Heart right ventricle (tissue), 16 donors: Measurements from ENCODE around the gene SLC25A41. TPM values are rescaled to one million over a fixed set of nuclear protein-coding genes. Genes with fewer than 3 reads are reported as not detected.
A peak's percentile ranks its signal among the peaks of the same experiment; 100 is the strongest.

Source experiments
- ATAC-seq, 8 donors: fragments of 200-7000 bp; cut with Tn5 transposase; one replicate each; pipeline ENCODE4 v1.9.1; 2020; ENCODE audit warnings: mild to moderate bottlenecking in 8 of 8, moderate library complexity in 8 of 8, moderate number of reproducible peaks in 1 of 8
- DNase-seq, 2 donors: peaks; one replicate each; pipeline ENCODE4 v3.0.0-alpha.2; 2020
- H3K27ac ChIP-seq, 10 donors: fragments of 200-600 bp; sonication (generic) in 2 of 10; one replicate each; pipeline versions ENCODE4 v1.5.0 to v1.8.0; 2020 to 2022; ENCODE audit warnings: mild to moderate bottlenecking in 3 of 10
- H3K27me3 ChIP-seq, 7 donors: fragments of 200-600 bp; one replicate each; pipeline ENCODE4 v1.8.0; 2021 to 2022; ENCODE audit warnings: mild to moderate bottlenecking in 2 of 7
- H3K36me3 ChIP-seq, 9 donors: fragments of 200-600 bp; sonication (generic) in 1 of 9; one replicate each; pipeline versions ENCODE4 v1.5.0 to v1.8.0; 2020 to 2022; ENCODE audit warnings: mild to moderate bottlenecking in 2 of 9
- H3K4me1 ChIP-seq, 9 donors: fragments of 200-600 bp; sonication (generic) in 1 of 9; one replicate each; pipeline versions ENCODE4 v1.5.0 to v1.8.0; 2020 to 2022; ENCODE audit warnings: mild to moderate bottlenecking in 4 of 9
- H3K4me3 ChIP-seq, 10 donors: fragments of 200-600 bp; sonication (generic) in 2 of 10; one replicate each; pipeline versions ENCODE4 v1.5.0 to v1.8.0; 2020 to 2022; ENCODE audit warnings: mild to moderate bottlenecking in 7 of 10, moderate library complexity in 2 of 10
- H3K9me3 ChIP-seq, 11 donors: fragments of 200-600 bp in 10 of 11; sonication (generic) in 2 of 11; one replicate each; pipeline versions ENCODE4 v1.5.0 to v1.8.0; 2013 to 2022; ENCODE audit warnings: mild to moderate bottlenecking in 2 of 11, control low read depth in 1 of 11, moderate library complexity in 1 of 11
- CTCF ChIP-seq, 9 donors: fragments of 200-600 bp; sonication (generic) in 2 of 9; IDR thresholded peaks; one replicate each; pipeline versions ENCODE4 v1.5.0 to v1.8.0; 2021 to 2022; ENCODE audit warnings: antibody characterized with exemption in 9 of 9, mild to moderate bottlenecking in 5 of 9, moderate library complexity in 1 of 9
- WGBS, 2 donors: extraction: QIAGEN DNeasy Blood & Tissue Kit; methylation state at CpG; one replicate each; pipeline ENCODE4 v1.1.7; 2013; ENCODE audit warnings: inconsistent platforms in 1 of 2; 5-methylcytosine and 5-hydroxymethylcytosine counted together
- intact Hi-C, 10 donors: fragments of 100-400 bp; cut with DNase I; formaldehyde crosslinking; loops; one replicate each; pipeline versions ENCODE4 v1.11.1 to v1.14.2; 2022
- polyA plus RNA-seq, 2 donors: library from polyadenylated mRNA; stranded (reverse); fragments of 200-250 nt; gene quantifications; one replicate each; pipeline ENCODE4 v1.2.3, GENCODE V29; 2013
- total RNA-seq, 10 donors: library from RNA; stranded (reverse); fragmentation: NEBNext Ultra II Directional in 3 of 10; extraction: Animal tissue kit (Norgen Biotek cat#: 25700) in 3 of 10; gene quantifications; one replicate each; pipeline versions ENCODE4 v1.2.1 to v1.2.4, GENCODE V29; 2021 to 2023
- donor health status: Arrhythmogenic right ventricular cardiomyopathy.
- donor health status: ischemic (EF 13 %, LVEDD 7.1; RV severe dilation, severe dysfunction).
- donor health status: healthy with polysubstance abuse.
- donor health status: DM: no; HTN: yes; CAD: no.
- donor health status: DM: no; HTN: no; CAD: no.
- donor health status: ischemic (EF 25% LVEDD 6.9; RV normal size, moderate dysfunction).
- donor health status: ischemic (EF 25% LVEDD 5.7; RV mildly dilated, moderate dysfunction).
- donor health status: healthy.
- donor health status: DM: yes; HTN: yes; CAD: no.
- donor health status: Ischemic cardiomyopathy.
- donor health status: ischemic (EF 35%, LVEDD 5.7; RV mildly dilated, moderate dysfunction).
- donor health status: nonischemic (EF 11% LVEDD 7.7; RV severe dilation, severe dysfunction).
- donor health status: DM: yes; HTN: yes; CAD: no.
- donor health status: PGD.
- donor health status: ischemic (EF 29% LVEDD 5.4; RV normal size, mild dysfunction).
- donor health status: nonischemic (EF 23%, LVEDD 6.1; RV moderate dilation, normal function).

SLC25A41 gene
- total and polyA plus RNA-seq, 12 donors, result 0.17 to 1.7 (median 0.44) TPM; not detected in 4

- intact Hi-C loops, result no loop called here
- WGBS, 2 donors, result 96 to 97% methylated on average over 40 of the region's 40 CpGs
- Histone ChIP-seq H3K4me1 (peaks cover 0 to 6% (median 0%) of the 10 kb centered on the region in 9 donors), H3K27me3 (no peaks in the 10 kb centered on the region), H3K9me3 (peaks cover 0 to 10% (median 0%) of the 10 kb centered on the region in 11 donors), H3K4me3 (no peak overlapping the region), H3K27ac (no peak overlapping the region), H3K36me3 (peaks cover 5 to 83% (median 66%) of the 10 kb centered on the region in 9 donors)
- TF ChIP-seq CTCF (IDR thresholded peaks at IDR 0.05), result no peak
- DNase-seq, result no peak
- peak in 2 of 8 donors; percentile 3 to 8 for ATAC-seq
These were observed 52.4 kb downstream of the SLC25A41 start for GRCh38 chr19:6381030-6381750.

DNA sequence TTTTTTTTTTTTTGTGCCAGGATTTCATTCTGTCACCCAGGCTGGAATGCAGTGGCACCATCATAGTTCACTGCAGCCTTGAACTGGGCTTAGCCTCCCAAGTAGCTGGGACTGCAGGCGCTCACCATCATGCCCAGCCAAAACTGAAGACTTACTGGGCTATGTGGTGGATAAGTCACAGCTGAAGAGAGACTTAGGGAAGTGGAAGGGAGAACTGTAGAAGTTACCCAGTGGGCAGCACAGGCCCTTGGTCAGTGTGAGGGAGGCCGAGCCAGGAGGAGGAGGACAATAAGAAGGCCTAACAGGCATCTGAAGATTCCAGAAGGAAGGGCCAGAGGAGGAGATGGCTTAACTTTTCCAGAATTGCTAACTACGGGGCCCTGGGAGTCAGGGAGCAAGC is 53.8 kb downstream of the SLC25A41 start:
- H3K36me3 ChIP-seq, result peaks cover 5 to 78% (median 54%) of the 10 kb centered on the region in 9 donors
- ATAC-seq (no peak), DNase-seq (no peak)
- TF ChIP-seq CTCF (IDR thresholded peaks at IDR 0.05), result no peak
- peaks cover 0 to 10% (median 0%) of the 10 kb centered on the region in 11 donors for H3K9me3 ChIP-seq
- WGBS, 2 donors, result 84 to 97% methylated on average over 3 of the region's 3 CpGs
- H3K4me1 ChIP-seq, result peaks cover 0 to 13% (median 0%) of the 10 kb centered on the region in 9 donors
- H3K27ac ChIP-seq, result no peak overlapping the region
- no peaks in the 10 kb centered on the region for H3K27me3 ChIP-seq
- intact Hi-C loops, result loop anchor here in 2 of 10 donors (10.0 kb wide), 2 partner anchors 45 to 355 kb away; partner anchors contain the start of genes GPR108 (in 1 of the 2), KHSRP (in 1 of the 2) and TRIP10 (in 1 of the 2)
- no peak overlapping the region for H3K4me3 ChIP-seq

- 88 to 92% methylated on average over 9 of the region's 9 CpGs for WGBS, 2 donors
- intact Hi-C loops, result loop anchor here in 2 of 10 donors (10.0 kb wide), 2 partner anchors 46 to 356 kb away; partner anchors contain the start of genes GPR108 (in 1 of the 2), KHSRP (in 1 of the 2) and TRIP10 (in 1 of the 2)
- Histone ChIP-seq H3K9me3 (peaks cover 0 to 10% (median 0%) of the 10 kb centered on the region in 11 donors), H3K36me3 (peaks cover 5 to 72% (median 49%) of the 10 kb centered on the region in 9 donors), H3K27me3 (no peaks in the 10 kb centered on the region), H3K27ac (no peak overlapping the region), H3K4me3 (no peak overlapping the region), H3K4me1 (peaks cover 0 to 22% (median 6%) of the 10 kb centered on the region in 9 donors)
- TF ChIP-seq CTCF (IDR thresholded peaks at IDR 0.05), result no peak
- no peak for ATAC-seq
- no peak for DNase-seq
These were observed 55.1 kb downstream of the SLC25A41 start for GRCh38 chr19:6378486-6378885.

GRCh38 chr19:6378041-6378440 is 55.5 kb downstream of the SLC25A41 start:
- H3K27me3 ChIP-seq, result no peaks in the 10 kb centered on the region
- H3K36me3 ChIP-seq, result peaks cover 5 to 67% (median 45%) of the 10 kb centered on the region in 9 donors
- ATAC-seq (no peak), DNase-seq (no peak)
- peaks cover 0 to 10% (median 0%) of the 10 kb centered on the region in 11 donors for H3K9me3 ChIP-seq
- intact Hi-C loops, result loop anchor here in 2 of 10 donors (10.0 kb wide), 2 partner anchors 47 to 357 kb away; partner anchors contain the start of genes GPR108 (in 1 of the 2), KHSRP (in 1 of the 2) and TRIP10 (in 1 of the 2)
- no peak overlapping the region for H3K4me3 ChIP-seq
- no peak overlapping the region for H3K27ac ChIP-seq
- 60 to 74% methylated on average over 6 of the region's 6 CpGs for WGBS, 2 donors
- TF ChIP-seq CTCF (IDR thresholded peaks at IDR 0.05), result no peak
- peaks cover 0 to 22% (median 6%) of the 10 kb centered on the region in 9 donors for H3K4me1 ChIP-seq
